ENCODE results near the gene CENPU.
A peak's percentile ranks its signal among the peaks of the same experiment; 100 is the strongest.
"Not testable (repeated sequence)": the region's sequence is repeated elsewhere in the genome, so short reads cannot be mapped to it uniquely, and the experiment has no call there.

Gene CENPU

GRCh38 chr4:184752496-184753275 is 18.8 kb upstream of the CENPU start:
- no peak for DNase-seq (ENCODE audit: low spot score)

DNA sequence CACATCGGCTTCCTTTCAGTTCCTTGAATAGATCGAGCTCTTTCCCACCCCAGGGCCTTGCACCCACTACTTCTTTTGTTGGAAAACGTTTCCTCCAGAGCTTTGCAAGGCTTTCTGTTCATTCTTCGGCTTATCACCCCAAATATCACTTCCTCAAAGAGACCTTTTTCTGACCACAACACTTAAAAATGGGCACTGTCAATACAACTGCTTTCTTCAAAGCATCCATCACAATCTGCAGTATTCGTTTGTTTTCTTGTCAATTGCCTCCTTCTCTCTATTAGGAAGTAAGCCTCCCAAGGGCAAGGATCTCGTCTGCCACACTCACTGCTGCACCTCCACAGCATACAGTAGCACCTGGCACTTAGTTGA is 17.7 kb upstream of the CENPU start:
- DNase-seq (ENCODE audit: low spot score): no peak

GRCh38 chr4:184750926-184751584 is 17.2 kb upstream of the CENPU start:
- DNase-seq (ENCODE audit: low spot score): no peak

DNA sequence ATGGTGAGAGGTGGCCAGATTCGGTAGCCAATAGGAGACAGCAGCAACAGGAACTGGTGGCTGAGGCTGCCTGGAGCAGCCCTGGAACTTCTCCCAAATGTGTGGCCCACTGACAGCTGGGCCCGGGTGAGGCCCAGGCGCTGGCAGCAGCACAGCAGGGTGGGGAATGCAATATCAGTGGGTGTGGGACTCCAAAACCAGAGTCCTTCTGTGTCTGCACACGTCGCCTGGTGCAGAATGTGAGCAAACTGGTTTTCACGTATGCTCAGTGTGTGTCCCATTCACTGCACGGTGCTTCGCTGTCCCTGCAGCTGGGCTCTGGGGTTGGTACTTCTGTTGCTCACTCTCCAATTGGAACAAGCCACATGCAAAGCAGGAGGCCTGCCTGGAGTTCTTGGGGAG is 14.4 kb upstream of the CENPU start:
- DNase-seq (ENCODE audit: low spot score): no peak

DNA sequence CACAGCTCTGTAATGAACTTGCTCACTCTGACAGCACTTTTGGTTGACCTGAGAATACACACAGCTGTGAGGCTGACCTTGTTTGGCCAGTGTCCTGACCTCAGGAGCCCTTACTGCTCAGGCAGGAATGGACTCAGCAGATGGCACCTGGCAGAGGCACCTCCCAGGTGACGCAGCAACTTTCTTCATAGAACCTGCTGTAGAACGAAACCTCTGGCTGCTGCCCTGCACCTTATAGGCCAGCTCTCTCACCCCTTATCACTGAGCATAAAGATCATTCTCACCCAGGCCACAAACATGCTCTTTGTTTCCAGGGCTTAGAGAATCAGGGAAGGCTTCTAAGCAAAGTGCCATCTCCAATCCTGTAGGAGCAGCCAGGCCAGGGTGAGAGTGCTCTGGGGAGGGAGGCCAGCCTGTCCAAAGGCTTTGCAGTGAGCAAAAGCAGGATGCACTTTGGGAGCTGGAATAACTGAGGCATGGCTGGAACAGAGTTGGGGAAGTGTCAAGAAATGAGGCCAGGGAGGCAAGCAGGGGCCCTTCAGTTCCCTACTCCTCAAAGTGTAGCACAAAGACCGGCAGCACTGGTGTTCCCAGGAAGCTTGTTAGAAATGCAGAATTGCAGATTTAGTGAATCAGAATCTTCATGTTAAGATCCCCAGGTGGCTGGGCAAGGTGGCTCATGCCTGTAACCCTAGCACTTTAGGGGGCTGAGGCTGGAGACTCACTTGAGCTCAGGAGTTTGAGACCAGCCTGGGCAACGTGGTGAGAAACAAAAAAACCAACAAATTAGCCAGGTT is 13.3 kb upstream of the CENPU start:
- no peak for DNase-seq (ENCODE audit: low spot score)

DNA sequence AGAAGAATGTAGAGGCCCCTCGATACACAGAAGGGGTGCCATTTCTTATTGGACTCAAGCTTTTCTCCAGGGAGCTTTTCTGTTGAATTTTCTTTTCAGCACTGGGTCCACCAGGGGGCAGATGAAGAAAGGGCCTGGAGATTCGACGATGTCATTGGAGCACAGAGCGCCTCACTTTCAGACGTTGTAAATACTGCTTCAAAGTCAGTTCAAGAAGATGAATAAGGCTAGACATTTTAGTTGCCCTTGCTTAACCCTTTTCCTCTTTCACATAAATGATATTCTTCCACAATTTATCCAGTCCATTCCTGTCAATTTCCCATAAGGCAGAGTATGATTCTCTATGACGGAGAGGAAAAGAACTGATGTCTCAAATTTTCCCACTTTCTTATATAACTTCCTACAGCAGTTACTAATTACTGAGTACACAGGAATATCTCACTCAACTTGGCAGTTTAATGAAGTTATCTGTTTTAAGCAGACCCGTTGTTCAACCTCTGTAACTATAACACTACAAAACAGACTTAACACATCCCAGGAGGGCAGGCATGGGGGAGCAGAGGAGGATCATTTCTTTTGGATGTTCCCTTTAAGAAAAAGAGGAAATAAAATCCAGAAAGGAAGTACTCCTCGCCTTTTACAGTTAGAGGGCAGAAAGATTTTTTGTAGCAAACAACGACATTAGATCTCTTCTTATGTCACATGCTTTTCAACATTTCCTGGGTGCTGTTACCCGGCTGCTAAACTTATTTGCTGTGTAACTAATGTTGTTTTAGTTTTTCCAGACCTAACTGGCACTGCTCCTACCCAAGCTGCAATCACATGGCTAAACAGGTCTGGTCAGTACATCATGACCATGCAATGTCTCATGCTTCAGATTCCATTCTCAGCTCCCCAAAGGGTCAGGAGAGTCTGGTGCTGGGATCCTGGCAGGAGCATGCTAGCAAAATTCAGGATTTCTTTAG is 12.2 kb upstream of the CENPU start:
- peak; percentile 42 for DNase-seq (ENCODE audit: low spot score)

- no peak for DNase-seq (ENCODE audit: low spot score)
Observed at GRCh38 chr4:184744236-184744635, 10.3 kb upstream of the CENPU start.

- DNase-seq (ENCODE audit: low spot score): no peak
Observed at GRCh38 chr4:184743650-184744049, 9.8 kb upstream of the CENPU start.

DNA sequence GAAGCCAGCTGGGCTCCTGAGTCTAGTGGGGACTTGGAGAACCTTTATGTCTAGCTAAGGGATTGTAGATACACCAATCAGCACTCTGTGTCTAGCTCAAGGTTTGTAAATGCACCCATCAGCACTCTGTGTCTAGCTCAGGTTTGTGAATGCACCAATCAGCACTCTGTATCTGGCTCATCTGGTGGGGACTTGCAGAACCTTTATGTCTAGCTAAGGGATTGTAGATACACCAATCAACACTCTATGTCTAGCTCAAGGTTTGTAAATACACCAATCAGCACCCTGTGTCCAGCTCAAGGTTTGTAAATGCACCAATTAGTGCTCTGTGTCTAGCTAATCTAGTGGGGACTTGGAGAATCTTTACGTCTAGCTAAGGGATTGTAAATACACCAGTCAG is 7.8 kb upstream of the CENPU start:
- DNase-seq (ENCODE audit: low spot score): not testable (repeated sequence)

DNA sequence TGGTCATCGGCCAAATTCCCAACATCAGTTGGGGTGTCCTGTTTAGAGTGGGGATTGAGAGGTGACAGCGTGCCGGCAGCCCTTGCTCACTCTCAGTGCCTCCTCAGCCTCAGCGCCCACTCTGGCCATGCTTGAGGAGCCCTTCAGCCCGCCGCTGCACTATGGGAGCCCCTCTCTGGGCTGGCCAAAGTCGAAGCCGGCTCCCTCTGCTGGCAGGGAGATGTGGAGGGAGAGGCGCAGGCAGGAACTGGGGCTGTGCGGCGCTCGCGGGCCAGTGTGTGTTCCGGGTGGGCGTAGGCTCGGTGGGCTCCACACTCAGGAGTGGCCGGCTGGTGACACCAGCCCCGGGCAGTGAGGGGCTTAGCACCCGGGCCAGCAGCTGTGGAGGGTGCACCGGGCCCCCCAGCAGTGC is 7.1 kb upstream of the CENPU start:
- no peak for DNase-seq (ENCODE audit: low spot score)

GRCh38 chr4:184739575-184739974 is 5.7 kb upstream of the CENPU start:
- not testable (repeated sequence) for DNase-seq (ENCODE audit: low spot score)

- no peak for DNase-seq (ENCODE audit: low spot score)
Observed at GRCh38 chr4:184734758-184735157, 862 bp upstream of the CENPU start.

- no peak for DNase-seq (ENCODE audit: low spot score)
Observed at GRCh38 chr4:184732126-184732525, 1.8 kb downstream of the CENPU start.

GRCh38 chr4:184731056-184731455 is 2.8 kb downstream of the CENPU start:
- no peak for DNase-seq (ENCODE audit: low spot score)

DNA sequence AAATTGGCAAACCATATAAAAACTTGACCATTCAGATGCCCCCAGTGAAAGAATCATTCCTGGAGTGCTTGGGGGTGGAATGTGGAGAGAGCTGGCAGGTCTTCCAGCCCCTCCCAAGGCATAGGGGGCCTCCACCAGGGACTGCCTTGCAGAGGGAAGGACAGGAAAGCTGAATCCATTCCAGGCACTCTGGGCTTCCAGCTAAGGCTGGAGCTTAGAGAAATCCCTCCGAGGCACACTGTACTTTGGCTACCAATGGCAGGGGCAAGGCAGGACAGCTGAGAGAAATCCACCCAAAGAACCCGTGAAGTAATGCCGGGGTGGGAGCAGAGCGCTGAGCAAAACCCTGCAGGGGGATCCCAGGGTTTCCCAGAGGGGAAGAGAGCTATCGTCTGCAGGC is 4.0 kb downstream of the CENPU start:
- DNase-seq (ENCODE audit: low spot score): no peak

DNA sequence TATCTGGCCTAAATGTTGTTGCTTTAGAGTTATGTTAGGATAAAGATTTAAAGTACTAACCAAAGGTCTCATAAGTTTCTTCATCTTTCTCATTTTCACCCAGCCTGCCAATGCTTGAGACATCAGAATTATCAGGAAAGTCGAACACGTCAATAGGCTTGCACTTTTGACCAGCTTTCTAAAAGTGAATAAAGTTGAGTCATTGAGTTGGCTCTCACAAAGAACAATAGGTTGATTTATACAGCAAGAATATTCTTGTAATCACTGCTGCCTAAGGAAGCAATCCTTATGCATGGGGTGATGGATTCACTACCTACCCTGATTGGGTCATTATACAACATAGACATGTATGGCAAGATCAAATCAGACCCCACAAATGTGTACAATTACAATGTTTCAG is 5.0 kb downstream of the CENPU start:
- DNase-seq (ENCODE audit: low spot score): no peak

DNA sequence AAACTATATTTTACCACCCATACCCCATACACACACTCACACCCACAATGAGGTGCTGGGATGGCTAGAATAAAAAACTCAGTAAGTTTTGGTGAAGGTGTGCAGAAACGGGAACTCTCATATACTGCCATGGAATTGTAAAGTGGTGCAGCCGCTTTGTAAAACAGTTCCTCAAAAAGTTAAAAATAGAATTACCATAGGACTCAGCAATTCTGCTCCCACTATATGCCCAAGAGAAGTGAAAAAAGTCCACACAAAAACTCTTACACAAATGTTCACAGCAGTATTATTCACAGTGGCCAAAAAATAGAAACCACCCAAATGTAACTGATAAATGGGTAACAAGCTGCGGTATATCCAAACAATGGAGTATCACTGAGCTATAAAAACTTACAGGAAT is 6.5 kb downstream of the CENPU start:
- no peak for DNase-seq (ENCODE audit: low spot score)

DNA sequence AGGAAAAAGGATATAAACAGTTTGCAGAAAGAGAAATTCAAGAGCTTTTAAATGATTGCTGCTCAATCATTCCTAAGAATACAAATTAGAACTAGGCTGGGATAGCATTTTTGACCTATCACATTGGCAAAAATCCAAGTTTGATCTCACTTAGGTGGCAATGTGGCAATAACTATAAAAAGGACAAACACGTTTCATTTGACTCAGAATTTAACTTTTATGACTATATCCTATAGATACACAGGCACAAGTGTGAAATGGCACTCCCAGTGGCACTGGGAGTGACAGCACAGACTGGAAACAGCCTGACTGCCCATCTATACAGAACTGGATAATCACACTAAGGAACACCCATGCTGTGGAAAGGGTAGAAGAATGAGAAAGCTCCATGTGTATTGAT is 11.1 kb downstream of the CENPU start:
- no peak for DNase-seq (ENCODE audit: low spot score)

- no peak for DNase-seq (ENCODE audit: low spot score)
Observed at GRCh38 chr4:184721254-184721653, 12.6 kb downstream of the CENPU start.

DNA sequence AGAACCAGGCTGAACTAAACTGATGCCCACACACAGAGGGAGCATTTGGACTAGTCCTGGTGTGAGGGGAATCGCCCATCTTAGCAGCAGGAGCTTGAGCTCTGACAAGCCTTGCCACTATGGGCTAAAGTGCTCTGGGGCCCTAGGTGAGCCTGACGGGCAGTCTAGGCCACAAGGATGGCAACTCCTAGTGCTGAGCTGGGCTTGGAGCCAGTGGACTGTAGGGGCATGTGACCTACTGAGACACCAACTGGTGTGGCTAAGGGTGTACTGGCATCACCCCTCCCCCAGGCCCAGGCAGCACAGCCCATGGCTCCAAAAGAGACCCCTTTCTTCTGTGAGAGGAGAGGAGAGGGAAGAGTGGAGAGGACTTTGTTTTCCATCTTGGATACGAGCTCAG is 14.5 kb downstream of the CENPU start:
- DNase-seq (ENCODE audit: low spot score): no peak

DNA sequence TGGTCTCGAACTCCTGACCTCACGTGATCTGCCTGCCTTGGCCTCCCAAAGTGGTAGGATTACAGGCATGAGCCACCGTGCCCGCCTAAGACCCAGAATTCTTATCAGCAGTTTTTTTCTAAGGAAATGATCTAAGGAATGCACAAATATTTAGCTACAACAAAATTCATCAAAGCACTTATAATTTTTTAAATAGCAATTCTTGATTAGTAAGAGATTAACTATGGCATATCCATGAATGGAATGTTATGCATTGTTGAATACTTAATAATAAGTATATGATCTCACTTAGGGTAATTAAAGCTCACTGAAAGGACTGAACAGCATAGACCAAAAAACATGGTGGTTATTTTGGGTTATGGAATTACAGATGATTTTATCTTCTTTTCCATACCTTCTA is 18.4 kb downstream of the CENPU start:
- DNase-seq (ENCODE audit: low spot score): no peak

DNA sequence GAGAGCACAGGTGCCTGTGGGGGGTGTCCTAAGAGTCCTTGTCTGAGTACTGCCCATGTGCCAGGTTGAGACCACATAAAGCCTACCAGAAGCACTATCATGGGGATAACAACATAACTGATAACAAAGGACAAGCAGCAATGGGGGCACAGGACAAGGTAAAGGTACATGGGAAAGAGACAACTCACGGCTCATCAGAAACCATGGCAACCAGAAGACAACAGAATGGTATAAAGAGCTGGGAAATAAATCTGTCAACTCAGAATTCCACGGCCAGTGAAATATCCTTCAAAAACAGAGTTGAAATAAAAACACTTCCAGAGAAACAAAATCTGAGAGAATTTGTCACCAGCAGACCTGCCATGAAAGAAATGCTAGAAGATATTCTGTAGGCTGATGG is 20.0 kb downstream of the CENPU start:
- DNase-seq (ENCODE audit: low spot score): no peak

Data from LoVo (cell line).